Measurements from ENCODE around the gene MALSU1.
A peak's percentile ranks its signal among the peaks of the same experiment; 100 is the strongest.

Gene MALSU1

GRCh38 chr7:23298885-23299769 lies at the start of gene MALSU1:
Gene MALSU1, plus strand, starts transcription at chr7:23299339. Its CDS starts 14 bp downstream, at chr7:23299353.
- peak; percentile 96 for DNase-seq (ENCODE audit: low spot score)

GRCh38 chr7:23249486-23249885 lies 49.7 kb upstream of the MALSU1 start:
- no peak for DNase-seq (ENCODE audit: low spot score)

GRCh38 chr7:23254051-23254681 lies 45.0 kb upstream of the MALSU1 start:
- no peak for DNase-seq (ENCODE audit: low spot score)

- no peak for DNase-seq (ENCODE audit: low spot score)
Measured at GRCh38 chr7:23256731-23257130, 42.4 kb upstream of the MALSU1 start.

- DNase-seq (ENCODE audit: low spot score): no peak
Measured at GRCh38 chr7:23260371-23260770, 38.8 kb upstream of the MALSU1 start.

- peak; percentile 89 for DNase-seq (ENCODE audit: low spot score)
Measured at GRCh38 chr7:23261843-23262452, 37.2 kb upstream of the MALSU1 start.

- DNase-seq (ENCODE audit: low spot score): no peak
Measured at GRCh38 chr7:23264916-23265458, 34.2 kb upstream of the MALSU1 start.

GRCh38 chr7:23266918-23267317 lies 32.2 kb upstream of the MALSU1 start:
- no peak for DNase-seq (ENCODE audit: low spot score)

- no peak for DNase-seq (ENCODE audit: low spot score)
Measured at GRCh38 chr7:23267357-23267756, 31.8 kb upstream of the MALSU1 start.

GRCh38 chr7:23268167-23268566 lies 31.0 kb upstream of the MALSU1 start:
- DNase-seq (ENCODE audit: low spot score): no peak

GRCh38 chr7:23268746-23269145 lies 30.4 kb upstream of the MALSU1 start:
- DNase-seq (ENCODE audit: low spot score): no peak

GRCh38 chr7:23272275-23272674 lies 26.9 kb upstream of the MALSU1 start:
- DNase-seq (ENCODE audit: low spot score): no peak

GRCh38 chr7:23273141-23273599 lies 26.0 kb upstream of the MALSU1 start:
- DNase-seq (ENCODE audit: low spot score): peak; percentile 48

GRCh38 chr7:23275912-23276311 lies 23.2 kb upstream of the MALSU1 start:
- DNase-seq (ENCODE audit: low spot score): no peak

GRCh38 chr7:23276376-23276775 lies 22.8 kb upstream of the MALSU1 start:
- no peak for DNase-seq (ENCODE audit: low spot score)

GRCh38 chr7:23276947-23277346 lies 22.2 kb upstream of the MALSU1 start:
- no peak for DNase-seq (ENCODE audit: low spot score)

GRCh38 chr7:23277359-23277989 lies 21.7 kb upstream of the MALSU1 start:
- peak; percentile 74 for DNase-seq (ENCODE audit: low spot score)

GRCh38 chr7:23279819-23280525 lies 19.2 kb upstream of the MALSU1 start:
- DNase-seq (ENCODE audit: low spot score): no peak

GRCh38 chr7:23283086-23283485 lies 16.1 kb upstream of the MALSU1 start:
- no peak for DNase-seq (ENCODE audit: low spot score)

- DNase-seq (ENCODE audit: low spot score): no peak
Measured at GRCh38 chr7:23284871-23285270, 14.3 kb upstream of the MALSU1 start.

Data from AG08395 (cell line).